GM18517 (cell line): Measurements from ENCODE around the gene NPAS3.

Experiments
- ATAC-seq: cut with Tn5 transposase; IDR thresholded peaks from one replicate; pipeline ENCODE4 v1.9.1; 2021; ENCODE audit warnings: mild to moderate bottlenecking, moderate library complexity; ENCODE audit not compliant: unreplicated experiment

NPAS3 gene

GRCh38 chr14:33163600-33163999 lies 224.9 kb downstream of the NPAS3 start:
- ATAC-seq, result no peak

GRCh38 chr14:33165144-33165925 lies 226.7 kb downstream of the NPAS3 start:
- no peak for ATAC-seq

DNA sequence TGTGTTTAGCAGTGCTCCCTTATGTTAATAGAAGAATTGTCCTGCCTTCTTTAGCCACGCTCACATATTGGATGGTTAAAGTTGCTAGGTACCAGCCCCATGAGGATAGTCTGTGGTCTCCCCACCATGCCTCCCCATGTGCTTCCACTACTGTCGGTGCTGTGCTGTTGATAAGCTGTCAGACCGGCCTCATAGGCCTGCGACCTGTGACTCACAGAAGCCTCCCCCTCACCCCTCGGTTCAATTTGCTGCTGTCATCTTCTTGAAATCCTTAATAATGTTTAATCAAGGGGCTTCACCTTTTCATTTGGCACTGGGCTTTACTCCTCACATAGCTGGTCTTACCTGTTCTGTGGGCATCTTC lies 227.2 kb downstream of the NPAS3 start:
- ATAC-seq, result no peak

GRCh38 chr14:33175951-33176350 lies 237.3 kb downstream of the NPAS3 start:
- ATAC-seq, result no peak

DNA sequence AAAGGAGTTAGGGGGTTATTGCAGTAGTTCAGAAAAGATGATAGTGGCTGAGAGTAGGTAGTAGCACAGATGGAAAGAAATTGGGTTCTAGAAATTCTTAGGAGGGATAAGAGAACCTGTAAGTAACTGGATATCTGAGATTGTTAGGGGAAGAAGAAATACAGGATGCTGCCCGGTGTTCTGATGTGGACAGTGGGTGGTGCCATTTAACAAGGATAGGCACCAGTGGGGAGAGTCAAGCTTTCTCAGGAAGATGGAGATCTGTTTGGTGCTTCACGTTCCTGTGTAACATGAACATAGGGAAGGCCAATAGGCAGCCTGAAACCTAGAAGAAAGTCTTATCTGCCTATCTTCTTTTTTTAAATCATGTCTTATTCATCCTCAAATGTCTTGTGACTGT lies 245.9 kb downstream of the NPAS3 start:
- ATAC-seq, result no peak

DNA sequence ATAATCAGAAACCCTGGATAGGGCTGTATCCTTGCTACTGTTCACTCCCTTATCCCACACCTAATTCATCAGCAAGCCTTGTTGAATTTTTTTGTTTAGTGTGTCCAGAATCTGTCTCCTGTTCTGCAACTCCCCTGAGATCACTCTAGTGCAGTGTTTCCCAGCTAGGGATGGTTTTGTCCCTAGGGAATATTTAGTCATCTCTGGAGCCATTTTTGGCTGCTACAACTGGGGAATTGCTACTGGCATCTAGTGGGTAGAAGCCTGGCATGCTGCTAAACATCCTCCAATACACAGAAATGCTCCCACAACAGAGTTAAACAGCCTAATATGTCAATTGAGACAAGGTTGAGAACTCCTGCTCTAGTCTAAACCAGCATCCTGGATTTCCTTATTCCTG lies 248.0 kb downstream of the NPAS3 start:
- no peak for ATAC-seq

- ATAC-seq, result no peak
These were observed 250.2 kb downstream of the NPAS3 start for GRCh38 chr14:33188880-33189279.

DNA sequence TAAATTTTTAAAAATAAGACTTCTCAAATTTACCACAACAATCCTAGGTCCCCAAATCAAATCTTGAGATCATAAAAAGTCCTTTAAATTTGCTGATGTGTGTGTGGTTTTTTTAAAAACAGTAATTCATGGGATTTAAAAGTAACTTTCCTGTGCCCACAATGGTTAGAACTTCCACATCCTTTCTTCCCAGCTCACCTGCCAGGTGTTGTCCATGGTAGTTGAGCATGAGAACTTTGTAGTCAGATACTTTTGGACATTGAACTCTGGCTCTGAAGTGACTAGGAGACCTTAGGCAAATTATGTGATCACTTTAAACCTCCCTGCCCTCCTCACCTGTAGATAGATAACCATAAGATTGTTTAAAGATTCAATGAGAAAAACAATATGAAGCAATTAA lies 253.2 kb downstream of the NPAS3 start:
- no peak for ATAC-seq

- no peak for ATAC-seq
These were observed 255.9 kb downstream of the NPAS3 start for GRCh38 chr14:33194551-33194950.

GRCh38 chr14:33198684-33199083 lies 260.0 kb downstream of the NPAS3 start:
- ATAC-seq, result no peak

DNA sequence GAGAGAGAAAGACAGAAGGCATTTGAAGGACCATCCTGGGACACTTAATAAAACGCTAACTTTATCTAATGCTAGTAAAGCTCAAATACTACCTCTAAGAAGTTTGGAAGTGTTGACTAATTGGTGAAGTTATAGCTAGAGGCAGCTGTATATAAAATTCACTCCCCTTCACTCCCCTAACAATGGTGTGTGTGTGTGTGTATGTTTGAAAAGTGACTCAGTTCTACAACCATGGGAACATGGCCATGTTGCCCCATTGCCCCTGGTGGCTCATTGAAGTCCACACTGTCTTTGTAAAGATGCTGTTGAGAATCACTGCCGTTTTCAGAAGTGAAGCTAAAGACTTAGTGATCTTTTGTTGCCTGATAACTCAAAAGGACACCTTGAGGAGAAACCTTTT lies 262.4 kb downstream of the NPAS3 start:
- no peak for ATAC-seq

GRCh38 chr14:33206981-33207380 lies 268.3 kb downstream of the NPAS3 start:
- no peak for ATAC-seq

- ATAC-seq, result no peak
These were observed 268.9 kb downstream of the NPAS3 start for GRCh38 chr14:33207467-33208017.

DNA sequence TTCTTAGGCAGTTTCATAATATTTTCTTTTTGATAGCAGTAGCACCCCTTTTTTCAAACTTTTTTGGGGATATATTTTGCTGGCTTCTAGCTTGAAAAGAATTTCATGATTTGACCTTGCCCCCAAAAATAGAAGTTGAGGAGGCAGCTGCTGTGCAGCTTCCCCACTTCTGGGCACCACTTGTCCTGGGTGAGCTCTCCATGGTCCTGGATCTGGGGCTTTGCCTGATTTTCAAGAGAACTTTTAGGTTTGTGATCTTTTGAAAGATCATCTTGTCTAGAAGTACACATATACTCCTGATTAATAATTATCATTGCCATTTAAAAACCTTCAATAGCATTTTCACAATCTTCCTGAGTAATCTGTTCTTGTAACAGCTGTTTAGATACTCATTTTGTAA lies 271.6 kb downstream of the NPAS3 start:
- ATAC-seq, result no peak

GRCh38 chr14:33218026-33218425 lies 279.3 kb downstream of the NPAS3 start:
- ATAC-seq, result no peak

- no peak for ATAC-seq
These were observed 281.3 kb downstream of the NPAS3 start for GRCh38 chr14:33219957-33220356.

GRCh38 chr14:33229269-33229929 lies 290.7 kb downstream of the NPAS3 start:
- no peak for ATAC-seq

DNA sequence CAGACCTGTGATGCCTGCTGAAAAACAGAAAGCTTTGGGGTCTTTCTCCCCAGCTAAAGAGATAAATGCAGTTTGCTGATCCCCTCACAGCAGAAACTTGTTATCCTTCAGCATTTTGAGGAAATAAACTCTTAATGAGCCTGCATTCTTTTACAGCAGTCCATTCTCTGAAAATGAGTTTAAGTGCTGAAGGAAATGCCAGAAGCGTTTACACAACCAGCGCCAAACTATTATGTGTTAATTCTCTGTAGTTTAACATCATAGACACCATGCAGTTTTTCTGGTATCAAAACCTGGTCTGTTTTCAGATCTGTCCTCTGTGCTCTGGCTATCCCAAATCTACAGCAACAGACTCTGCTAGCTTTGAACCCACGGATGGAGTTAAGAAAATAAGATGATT lies 291.3 kb downstream of the NPAS3 start:
- no peak for ATAC-seq

GRCh38 chr14:33232031-33232430 lies 293.4 kb downstream of the NPAS3 start:
- no peak for ATAC-seq

GRCh38 chr14:33237115-33237740 lies 298.5 kb downstream of the NPAS3 start:
- no peak for ATAC-seq

- no peak for ATAC-seq
These were observed 300.8 kb downstream of the NPAS3 start for GRCh38 chr14:33239465-33239864.

- no peak for ATAC-seq
These were observed 301.8 kb downstream of the NPAS3 start for GRCh38 chr14:33240466-33240865.
